ENCODE results near the gene ASPSCR1. TPM values are rescaled to one million over a fixed set of nuclear protein-coding genes. Genes with fewer than 3 reads are reported as not detected.

The ASPSCR1 gene
- total and polyA plus RNA-seq, 10 of the 15 experiments (the other 5 are each of a cell fraction or from before 2014, with no cell fraction given), result 1.5 to 48.4 (median 25.4) TPM

DNA sequence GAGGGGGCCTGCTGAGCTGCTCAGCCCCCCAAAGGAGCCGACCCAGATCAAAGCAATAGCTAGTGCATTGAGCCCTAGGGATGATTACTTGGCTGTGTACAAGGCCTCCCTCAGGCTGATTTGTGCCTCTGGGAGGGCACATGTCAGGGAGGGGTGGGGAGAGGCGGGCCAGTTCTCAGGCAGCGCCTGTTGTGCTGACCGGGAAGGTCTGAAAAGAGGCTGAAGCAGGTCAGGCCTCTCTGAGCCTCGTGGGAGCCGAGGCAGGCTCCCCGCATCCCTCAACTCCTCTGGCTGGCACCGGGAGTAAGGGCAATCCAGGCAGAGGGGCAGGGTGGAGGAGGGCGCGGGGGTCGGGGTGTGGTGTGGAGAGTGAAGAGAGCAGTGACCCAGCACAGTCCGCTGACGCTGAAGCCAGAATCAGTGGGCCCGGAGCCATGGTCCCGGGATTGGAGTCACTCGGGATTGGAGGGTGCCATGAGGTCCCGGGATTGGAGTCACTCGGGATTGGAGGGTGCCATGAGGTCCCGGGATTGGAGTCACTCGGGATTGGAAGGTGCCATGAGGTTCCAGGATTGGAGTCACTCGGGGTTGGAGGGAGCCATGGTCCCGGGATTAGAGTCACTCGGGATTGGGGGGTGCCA, 57.1 kb downstream of the ASPSCR1 start:
- H3K9me3 ChIP-seq (replicated peaks; ENCODE audit: control insufficient read depth, insufficient read depth, low read length), result no peaks in the 10 kb centered on the region
- H2AFZ ChIP-seq (ENCODE audit: control insufficient read depth, low read depth, low read length), result no peak overlapping the region
- FAIRE-seq, result no peak
- no peak for DNase-seq (ENCODE audit: low read depth, low spot score)
- BruUV-seq (replicated peaks), result no TSS peak
- ATAC-seq, result no peak
- POLR2A ChIA-PET, result interaction anchor here (0.6 to 0.7 kb wide), 2 partner anchors 67 to 427 kb away, joined by 3 read pairs; no protein-coding TSS in a partner anchor
- intact Hi-C loops (cut with micrococcal nuclease; ENCODE audit: unreplicated experiment) (loop anchor here (5.0 kb wide), 1 partner anchor 63 kb away; the partner anchor contains the start of gene FASN), in situ Hi-C loops (cut with MboI) (loop anchor here (5.0 kb wide), 1 partner anchor 123 kb away; no protein-coding TSS in a partner anchor)
- no peaks in the 10 kb centered on the region; a peak in 2 of 4 replicates for H3K36me3 ChIP-seq (ENCODE audit: control insufficient read depth in 2 of 2, insufficient read depth in 2 of 2, low read length in 1 of 2)
- no peak overlapping the region for H3K4me3 ChIP-seq
- RAD21 ChIA-PET (ENCODE audit: unreplicated experiment), result interaction anchor here (1.5 kb wide), 1 partner anchor 11 kb away, joined by 3 read pairs; the partner anchor contains the start of genes CENPX and LRRC45
- H3K27me3 ChIP-seq (replicated peaks in 1 of 2; ENCODE audit: control insufficient read depth in 2 of 2, insufficient read depth in 2 of 2, low read length in 1 of 2), result no peaks in the 10 kb centered on the region
- 92% methylated on average over 20 of the region's 23 CpGs for WGBS (ENCODE audit: insufficient coverage, insufficient replicate concordance, low lambda C conversion rate, missing lambda C conversion rate)
- peaks cover 5% of the 10 kb centered on the region for H3K79me2 ChIP-seq (ENCODE audit: control insufficient read depth, insufficient read depth, low read length)
- no peaks in the 10 kb centered on the region for H4K20me1 ChIP-seq (ENCODE audit: control insufficient read depth, insufficient read depth)
- TF ChIP-seq POLR2A (IDR thresholded peaks at IDR 0.05; ENCODE audit: low read depth, low read length) (peak; percentile 41; the same call in 1 of the 2 replicates), RAD21 (IDR thresholded peaks at IDR 0.05; ENCODE audit: insufficient read depth, low read depth, low read length) (no peak), IKZF2 (IDR thresholded peaks at IDR 0.05) (no peak), POLR2AphosphoS5 (IDR thresholded peaks at IDR 0.05; ENCODE audit: low read length) (0 out of 2 replicates have a peak, but pooled peaks have one; percentile 23)
- no peak overlapping the region for H3K4me2 ChIP-seq (ENCODE audit: control insufficient read depth, insufficient read depth)
- H3K9ac ChIP-seq (ENCODE audit: control insufficient read depth, insufficient read depth, low read length), result no peak overlapping the region
- H3K27ac ChIP-seq (ENCODE audit: control insufficient read depth, insufficient read depth), result no peak overlapping the region
- CTCF ChIA-PET, result interaction anchor here (1.0 kb wide), 1 partner anchor 13 kb away, joined by 4 read pairs; no protein-coding TSS in a partner anchor
- peaks cover 10% of the 10 kb centered on the region for H3K4me1 ChIP-seq (ENCODE audit: control insufficient read depth, insufficient read depth, low read length)
- SMC1A ChIA-PET (ENCODE audit: uncharacterized antibody, unreplicated experiment), result no interaction called here

GRCh38 chr17:82035488-82035887, 58.1 kb downstream of the ASPSCR1 start:
- 81% methylated on average over 8 of the region's 8 CpGs for WGBS (ENCODE audit: insufficient coverage, insufficient replicate concordance, low lambda C conversion rate, missing lambda C conversion rate)
- Histone ChIP-seq H3K4me1 (ENCODE audit: control insufficient read depth, insufficient read depth, low read length) (peaks cover 10% of the 10 kb centered on the region), H3K9ac (ENCODE audit: control insufficient read depth, insufficient read depth, low read length) (no peak overlapping the region), H3K27ac (ENCODE audit: control insufficient read depth, insufficient read depth) (no peak overlapping the region), H3K27me3 (replicated peaks in 1 of 2; ENCODE audit: control insufficient read depth in 2 of 2, insufficient read depth in 2 of 2, low read length in 1 of 2) (no peaks in the 10 kb centered on the region), H2AFZ (ENCODE audit: control insufficient read depth, low read depth, low read length) (no peak overlapping the region), H3K36me3 (ENCODE audit: control insufficient read depth in 2 of 2, insufficient read depth in 2 of 2, low read length in 1 of 2) (no peaks in the 10 kb centered on the region; a peak in 2 of 4 replicates), H4K20me1 (ENCODE audit: control insufficient read depth, insufficient read depth) (no peaks in the 10 kb centered on the region), H3K4me3 (no peak overlapping the region), H3K9me3 (replicated peaks; ENCODE audit: control insufficient read depth, insufficient read depth, low read length) (no peaks in the 10 kb centered on the region), H3K4me2 (ENCODE audit: control insufficient read depth, insufficient read depth) (no peak overlapping the region), H3K79me2 (ENCODE audit: control insufficient read depth, insufficient read depth, low read length) (peaks cover 5% of the 10 kb centered on the region)
- FAIRE-seq, result no peak
- DNase-seq (ENCODE audit: low read depth, low spot score), result no peak
- SMC1A ChIA-PET (ENCODE audit: uncharacterized antibody, unreplicated experiment), result interaction anchor here (0.6 to 1.0 kb wide), 2 partner anchors 119 to 1784 kb away, joined by 3 read pairs; no protein-coding TSS in a partner anchor
- POLR2A ChIA-PET, result interaction anchor here (0.7 kb wide), 1 partner anchor 68 kb away, joined by 3 read pairs; no protein-coding TSS in a partner anchor
- no peak for ATAC-seq
- no TSS peak for BruUV-seq (replicated peaks)
- CTCF ChIA-PET, result interaction anchor here (0.8 to 1.4 kb wide), 4 partner anchors 12 to 63 kb away, joined by 3 to 4 read pairs (median 4); partner anchors contain the start of genes FASN and LRRC45
- in situ Hi-C loops (cut with MboI), result loop anchor here (5.0 kb wide), 1 partner anchor 122 kb away; no protein-coding TSS in a partner anchor
- intact Hi-C loops (cut with micrococcal nuclease; ENCODE audit: unreplicated experiment), result loop anchor here (5.0 kb wide), 1 partner anchor 62 kb away; the partner anchor contains the start of gene FASN
- RAD21 ChIA-PET (ENCODE audit: unreplicated experiment), result interaction anchor here (1.0 to 1.5 kb wide), 2 partner anchors 12 to 119 kb away, joined by 3 to 4 read pairs; partner anchors contain the start of genes CENPX and LRRC45
- TF ChIP-seq, protein P1, sequence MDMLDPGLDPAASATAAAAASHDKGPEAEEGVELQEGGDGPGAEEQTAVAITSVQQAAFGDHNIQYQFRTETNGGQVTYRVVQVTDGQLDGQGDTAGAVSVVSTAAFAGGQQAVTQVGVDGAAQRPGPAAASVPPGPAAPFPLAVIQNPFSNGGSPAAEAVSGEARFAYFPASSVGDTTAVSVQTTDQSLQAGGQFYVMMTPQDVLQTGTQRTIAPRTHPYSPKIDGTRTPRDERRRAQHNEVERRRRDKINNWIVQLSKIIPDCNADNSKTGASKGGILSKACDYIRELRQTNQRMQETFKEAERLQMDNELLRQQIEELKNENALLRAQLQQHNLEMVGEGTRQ (IDR thresholded peaks at IDR 0.05; ENCODE audit: borderline replicate concordance, low read depth, low read length), result no peak
- TF ChIP-seq SPI1 (IDR thresholded peaks at IDR 0.05; ENCODE audit: borderline replicate concordance, insufficient read depth, low read depth, low read length) (no peak), HCFC1 (IDR thresholded peaks at IDR 0.05; ENCODE audit: low read length) (no peak), HDGF (IDR thresholded peaks at IDR 0.05) (no peak), CHD2 (IDR thresholded peaks at IDR 0.05; ENCODE audit: borderline replicate concordance, low read depth, low read length) (no peak), YBX1 (IDR thresholded peaks at IDR 0.05) (no peak), TCF12 (IDR thresholded peaks at IDR 0.05; ENCODE audit: low read depth, low read length) (no peak), WRNIP1 (IDR thresholded peaks at IDR 0.05; ENCODE audit: borderline replicate concordance, low read depth, low read length) (no peak)
